Choroid plexus epithelial cell (primary cell): ENCODE results near the gene USP34.
A peak's percentile ranks its signal among the peaks of the same experiment; 100 is the strongest.

Source experiments
- DNase-seq: peaks from one replicate; pipeline ENCODE4 v3.0.0-alpha.2; 2010; ENCODE audit warnings: low read depth
- H3K4me3 ChIP-seq: 2 replicates; pipeline ENCODE4 v1.5.1; 2011; ENCODE audit warnings: low read depth, mild to moderate bottlenecking, control low read depth, low read length, moderate library complexity
- TF ChIP-seq, protein P1 (sequence below): conservative IDR thresholded peaks from 2 replicates; pipeline ENCODE4 v1.5.1; 2011; ENCODE audit warnings: low read depth, mild to moderate bottlenecking, control low read depth, inconsistent platforms, low read length, moderate library complexity

Gene USP34

DNA sequence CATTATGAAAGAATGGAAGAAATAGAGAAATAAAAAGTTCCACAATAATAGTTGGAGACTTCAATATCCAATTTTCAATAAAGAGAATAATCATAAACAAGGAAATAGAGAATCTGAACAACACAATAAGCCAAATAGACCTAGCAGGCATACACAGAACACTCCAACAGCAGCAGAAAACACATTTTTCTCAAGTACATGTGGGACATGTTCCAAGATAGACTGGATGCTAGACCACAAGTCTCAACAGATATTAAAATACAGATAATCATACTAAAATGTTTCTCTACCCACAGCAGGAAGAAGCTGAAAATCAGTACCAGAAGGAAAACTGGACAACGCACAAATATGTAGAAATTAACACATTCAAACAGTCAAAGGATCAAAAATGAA is 113.9 kb downstream of the USP34 start:
- peak; percentile 85 for DNase-seq
- TF ChIP-seq, protein P1, sequence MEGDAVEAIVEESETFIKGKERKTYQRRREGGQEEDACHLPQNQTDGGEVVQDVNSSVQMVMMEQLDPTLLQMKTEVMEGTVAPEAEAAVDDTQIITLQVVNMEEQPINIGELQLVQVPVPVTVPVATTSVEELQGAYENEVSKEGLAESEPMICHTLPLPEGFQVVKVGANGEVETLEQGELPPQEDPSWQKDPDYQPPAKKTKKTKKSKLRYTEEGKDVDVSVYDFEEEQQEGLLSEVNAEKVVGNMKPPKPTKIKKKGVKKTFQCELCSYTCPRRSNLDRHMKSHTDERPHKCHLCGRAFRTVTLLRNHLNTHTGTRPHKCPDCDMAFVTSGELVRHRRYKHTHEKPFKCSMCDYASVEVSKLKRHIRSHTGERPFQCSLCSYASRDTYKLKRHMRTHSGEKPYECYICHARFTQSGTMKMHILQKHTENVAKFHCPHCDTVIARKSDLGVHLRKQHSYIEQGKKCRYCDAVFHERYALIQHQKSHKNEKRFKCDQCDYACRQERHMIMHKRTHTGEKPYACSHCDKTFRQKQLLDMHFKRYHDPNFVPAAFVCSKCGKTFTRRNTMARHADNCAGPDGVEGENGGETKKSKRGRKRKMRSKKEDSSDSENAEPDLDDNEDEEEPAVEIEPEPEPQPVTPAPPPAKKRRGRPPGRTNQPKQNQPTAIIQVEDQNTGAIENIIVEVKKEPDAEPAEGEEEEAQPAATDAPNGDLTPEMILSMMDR: no peak
- no peak overlapping the region for H3K4me3 ChIP-seq

DNA sequence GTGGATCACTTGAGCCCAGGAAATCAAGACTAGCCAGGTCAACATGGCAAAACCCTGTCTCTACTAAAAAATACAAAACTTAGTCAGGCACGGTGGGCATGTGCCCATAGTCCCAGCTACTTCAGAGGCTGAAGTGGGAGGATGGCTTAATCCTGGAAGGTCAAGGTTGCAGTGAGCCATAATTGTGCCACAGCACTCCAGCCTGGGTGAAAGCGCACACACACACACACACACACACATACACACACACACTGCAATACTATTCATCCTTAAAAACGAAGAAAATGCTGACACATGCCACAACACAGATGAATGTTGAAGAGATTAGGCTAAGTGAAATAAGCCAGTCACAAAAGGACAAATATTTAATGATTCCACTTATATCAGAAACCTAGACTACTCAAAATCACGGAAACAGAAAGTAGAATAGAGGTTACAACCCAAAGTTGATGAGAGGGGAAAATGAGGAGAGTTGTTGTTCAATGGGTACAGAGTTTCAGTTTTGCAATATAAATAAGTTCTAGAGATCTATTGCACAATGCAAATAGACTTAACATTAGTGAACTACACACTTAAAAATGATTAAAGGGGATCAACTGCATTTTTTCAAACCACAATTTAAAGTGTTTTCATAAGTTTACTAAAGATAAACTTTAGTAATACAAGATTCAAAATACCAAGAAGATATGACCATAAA is 114.5 kb downstream of the USP34 start:
- peak; percentile 58 for DNase-seq
- TF ChIP-seq, protein P1: no peak
- H3K4me3 ChIP-seq: no peak overlapping the region

DNA sequence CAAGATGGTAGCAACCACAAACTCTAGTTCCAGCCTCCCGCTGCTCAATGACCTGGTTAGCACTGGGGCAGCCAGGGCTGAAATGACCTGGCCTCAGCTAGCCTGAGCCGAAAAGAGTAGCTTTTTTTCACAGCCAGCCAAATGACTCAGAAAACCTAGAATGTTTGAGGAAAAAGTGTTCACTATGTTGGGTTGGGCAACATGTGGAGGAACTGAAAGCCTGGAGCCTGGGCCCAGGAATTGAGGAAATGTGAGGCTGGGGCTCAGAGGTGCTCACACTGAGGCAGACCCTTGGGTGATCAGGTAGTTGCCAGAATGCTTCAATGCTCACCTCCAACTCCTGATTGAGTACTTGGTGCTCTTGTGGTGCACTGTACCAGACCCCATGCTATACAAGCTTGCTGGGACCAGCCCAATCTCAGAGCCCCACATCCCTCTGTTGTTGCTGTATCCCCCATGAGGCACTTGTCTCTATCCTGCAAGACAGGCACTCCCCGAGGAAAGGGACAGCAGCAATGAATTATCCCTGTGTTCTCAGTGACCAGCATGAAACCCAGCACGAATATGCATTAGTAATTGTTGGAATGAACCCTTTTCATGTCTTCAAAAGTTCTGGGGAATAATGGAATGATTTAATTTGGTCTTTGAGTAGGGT is 116.2 kb downstream of the USP34 start:
- TF ChIP-seq, protein P1: no peak
- no peak overlapping the region for H3K4me3 ChIP-seq
- peak; percentile 53 for DNase-seq

DNA sequence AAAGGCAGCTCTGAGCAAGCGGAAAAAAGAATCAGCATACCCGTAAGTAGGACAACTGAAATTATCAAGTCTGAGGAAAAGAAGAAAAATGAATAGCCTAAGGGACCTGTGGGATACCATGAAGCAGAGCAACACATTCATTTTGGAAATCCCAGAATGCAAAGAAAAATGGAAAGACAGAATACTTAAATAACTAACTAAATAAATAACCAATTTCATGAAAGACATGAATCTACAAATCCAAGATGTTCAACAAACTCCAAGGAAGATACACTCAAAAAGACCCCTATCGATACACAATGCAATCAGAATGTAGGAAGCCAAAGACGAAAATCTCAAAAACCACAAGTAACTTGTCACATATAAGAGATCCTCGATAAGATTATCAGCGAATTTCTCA is 117.0 kb downstream of the USP34 start:
- H3K4me3 ChIP-seq: no peak overlapping the region
- DNase-seq: no peak
- TF ChIP-seq, protein P1: no peak

DNA sequence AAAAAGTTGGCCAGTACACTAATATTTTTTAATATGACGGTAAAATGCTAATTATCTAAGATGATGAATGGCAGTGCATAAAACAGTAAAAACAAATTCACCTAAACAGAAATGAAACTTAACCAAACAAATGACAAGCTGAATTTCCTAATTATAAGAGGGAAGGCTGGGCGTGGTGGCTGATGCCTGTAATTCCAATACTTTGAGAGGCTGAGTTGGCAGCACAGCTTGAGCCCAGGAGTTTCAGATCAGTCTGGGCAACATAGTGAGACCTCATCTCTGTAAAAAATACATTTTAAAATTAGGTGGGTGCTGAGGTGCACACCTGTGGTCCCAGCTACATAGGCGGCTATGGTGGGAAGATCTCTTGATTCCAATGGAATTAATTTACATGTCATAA is 120.1 kb downstream of the USP34 start:
- DNase-seq: no peak
- no peak overlapping the region for H3K4me3 ChIP-seq
- TF ChIP-seq, protein P1: no peak

DNA sequence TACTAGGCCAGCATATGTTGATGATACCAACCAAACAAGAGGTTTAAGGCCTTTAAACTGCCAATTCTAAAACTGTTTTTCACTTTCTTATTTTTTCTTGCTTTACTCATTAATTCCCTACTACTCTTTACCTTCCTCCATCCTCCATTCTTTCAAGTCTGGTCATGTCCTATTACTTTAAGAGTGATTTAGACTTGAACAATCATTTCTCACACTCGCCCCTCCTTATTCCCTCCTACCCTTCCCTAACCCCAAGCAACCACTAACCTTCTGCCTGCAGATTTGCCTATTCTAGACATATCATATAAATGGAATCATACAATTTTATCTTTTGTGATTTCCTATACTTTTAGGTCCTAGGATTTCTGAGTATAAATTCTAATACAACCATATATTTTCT is 127.7 kb downstream of the USP34 start:
- H3K4me3 ChIP-seq: no peak overlapping the region
- DNase-seq: no peak
- TF ChIP-seq, protein P1: no peak

DNA sequence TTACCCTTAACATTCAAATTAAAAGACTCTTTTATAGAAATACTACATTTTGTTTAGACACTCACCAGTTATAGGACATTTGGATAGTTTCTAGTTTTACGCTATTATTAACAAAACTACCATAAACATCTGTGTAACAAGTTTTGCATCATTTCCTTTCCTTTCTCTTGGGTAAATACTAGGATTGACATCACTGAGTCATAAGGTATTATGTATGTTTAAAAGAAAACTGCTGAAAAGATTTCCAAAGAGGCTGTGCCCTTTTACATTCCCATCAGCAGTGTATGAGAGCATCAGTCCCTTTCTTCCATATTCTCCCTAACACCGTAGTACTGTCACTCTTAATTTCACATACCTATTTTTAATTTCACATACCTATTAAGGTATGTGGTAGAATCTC is 130.6 kb downstream of the USP34 start:
- DNase-seq: peak; percentile 86
- TF ChIP-seq, protein P1: no peak
- H3K4me3 ChIP-seq: no peak overlapping the region
